Measurements from ENCODE around the gene INSYN1. TPM values are rescaled to one million over a fixed set of nuclear protein-coding genes. Genes with fewer than 3 reads are reported as not detected.

Gene INSYN1
- total and polyA plus RNA-seq, 2 donors (not counting 1 experiment from before 2014, with no cell fraction given): not detected

- H3K36me3 ChIP-seq (replicated peaks in 1 of 2; ENCODE audit: control extremely low read depth in 1 of 2, control insufficient read depth in 1 of 2, extremely low read depth in 1 of 2, insufficient read depth in 2 of 2, low read length in 1 of 2): no peaks in the 10 kb centered on the region
- 100% methylated on average over 4 of the region's 5 CpGs for WGBS (ENCODE audit: insufficient coverage)
- H3K9ac ChIP-seq (ENCODE audit: low read length): no peak overlapping the region
- H2AFZ ChIP-seq (ENCODE audit: insufficient read depth, low read depth, low read length, poor library complexity, severe bottlenecking): no peak overlapping the region
- no peaks in the 10 kb centered on the region for H3K9me3 Mint-ChIP-seq (ENCODE audit: insufficient read depth)
- TF ChIP-seq EZH2 (IDR thresholded peaks at IDR 0.05; ENCODE audit: borderline replicate concordance, insufficient read depth, low read depth, low read length, poor library complexity, severe bottlenecking): no peak
- no peaks in the 10 kb centered on the region for H4K20me1 ChIP-seq (ENCODE audit: control insufficient read depth, insufficient read depth, low read length, poor library complexity, severe bottlenecking)
- DNase-seq (no peak), ATAC-seq (ENCODE audit: low read depth) (no peak)
- ChIA-PET CTCF (no interaction called here), POLR2A (no interaction called here)
- H3K4me1 Mint-ChIP-seq: no peaks in the 10 kb centered on the region
- no peak overlapping the region for H3K4me3 ChIP-seq (ENCODE audit: control extremely low read depth in 1 of 5, extremely low read depth in 1 of 5, insufficient read depth in 1 of 5, low read depth in 2 of 5, low read length in 4 of 5)
- H3K4me2 ChIP-seq (replicated peaks; ENCODE audit: low read depth, low read length, poor library complexity, severe bottlenecking): no peak overlapping the region
- H3K27ac Mint-ChIP-seq: no peak overlapping the region
- peaks cover 17% of the 10 kb centered on the region for H3K27me3 Mint-ChIP-seq
- H3K9me3 ChIP-seq (ENCODE audit: control extremely low read depth in 1 of 3, control insufficient read depth in 2 of 3, insufficient read depth in 1 of 3, low read length in 2 of 3): no peaks in the 10 kb centered on the region
- H3K79me2 ChIP-seq (ENCODE audit: control insufficient read depth, insufficient read depth, low read length): no peaks in the 10 kb centered on the region
- H3K27me3 ChIP-seq (replicated peaks in 1 of 4; ENCODE audit: control extremely low read depth in 1 of 4, control insufficient read depth in 3 of 4, insufficient read depth in 4 of 4, low read length in 3 of 4): no peaks in the 10 kb centered on the region
- no peak overlapping the region for H3K4me3 Mint-ChIP-seq
- no peak overlapping the region for H3K27ac ChIP-seq (ENCODE audit: low read length in 2 of 2)
- no peaks in the 10 kb centered on the region for H3K4me1 ChIP-seq (ENCODE audit: control insufficient read depth in 2 of 2, insufficient read depth in 2 of 2, low read length in 2 of 2)
- intact Hi-C loops (cut with micrococcal nuclease): no loop called here
These were observed 42.8 kb downstream of the INSYN1 start for GRCh38 chr15:73710321-73710720.

GRCh38 chr15:73709686-73710085 is 43.5 kb downstream of the INSYN1 start:
- 100% methylated on average over 1 of the region's 4 CpGs for WGBS (ENCODE audit: insufficient coverage)
- no peaks in the 10 kb centered on the region for H3K9me3 Mint-ChIP-seq (ENCODE audit: insufficient read depth)
- no peaks in the 10 kb centered on the region for H3K36me3 ChIP-seq (replicated peaks in 1 of 2; ENCODE audit: control extremely low read depth in 1 of 2, control insufficient read depth in 1 of 2, extremely low read depth in 1 of 2, insufficient read depth in 2 of 2, low read length in 1 of 2)
- peaks cover 19% of the 10 kb centered on the region for H3K27me3 Mint-ChIP-seq
- POLR2A ChIA-PET: no interaction called here
- no peak overlapping the region for H3K4me2 ChIP-seq (replicated peaks; ENCODE audit: low read depth, low read length, poor library complexity, severe bottlenecking)
- no peak overlapping the region for H2AFZ ChIP-seq (ENCODE audit: insufficient read depth, low read depth, low read length, poor library complexity, severe bottlenecking)
- H3K9me3 ChIP-seq (ENCODE audit: control extremely low read depth in 1 of 3, control insufficient read depth in 2 of 3, insufficient read depth in 1 of 3, low read length in 2 of 3): no peaks in the 10 kb centered on the region
- no peak overlapping the region for H3K27ac ChIP-seq (ENCODE audit: low read length in 2 of 2)
- CTCF ChIA-PET: no interaction called here
- H3K27ac Mint-ChIP-seq: no peak overlapping the region
- no peaks in the 10 kb centered on the region for H3K27me3 ChIP-seq (replicated peaks in 1 of 4; ENCODE audit: control extremely low read depth in 1 of 4, control insufficient read depth in 3 of 4, insufficient read depth in 4 of 4, low read length in 3 of 4)
- H3K9ac ChIP-seq (ENCODE audit: low read length): no peak overlapping the region
- no peak for TF ChIP-seq EZH2 (IDR thresholded peaks at IDR 0.05; ENCODE audit: borderline replicate concordance, insufficient read depth, low read depth, low read length, poor library complexity, severe bottlenecking)
- no peak for DNase-seq
- no peaks in the 10 kb centered on the region for H4K20me1 ChIP-seq (ENCODE audit: control insufficient read depth, insufficient read depth, low read length, poor library complexity, severe bottlenecking)
- no peak overlapping the region for H3K4me3 Mint-ChIP-seq
- no peaks in the 10 kb centered on the region for H3K4me1 ChIP-seq (ENCODE audit: control insufficient read depth in 2 of 2, insufficient read depth in 2 of 2, low read length in 2 of 2)
- H3K4me1 Mint-ChIP-seq: no peaks in the 10 kb centered on the region
- no peak overlapping the region for H3K4me3 ChIP-seq (ENCODE audit: control extremely low read depth in 1 of 5, extremely low read depth in 1 of 5, insufficient read depth in 1 of 5, low read depth in 2 of 5, low read length in 4 of 5)
- no peaks in the 10 kb centered on the region for H3K79me2 ChIP-seq (ENCODE audit: control insufficient read depth, insufficient read depth, low read length)
- ATAC-seq (ENCODE audit: low read depth): no peak
- intact Hi-C loops (cut with micrococcal nuclease): no loop called here
